ENCODE results near the gene POLN. TPM values are rescaled to one million over a fixed set of nuclear protein-coding genes. Genes with fewer than 3 reads are reported as not detected.
"Not testable (repeated sequence)": the region's sequence is repeated elsewhere in the genome, so short reads cannot be mapped to it uniquely, and the experiment has no call there.

Gene POLN
- polyA plus RNA-seq, 2 donors, result 0.59 to 0.81 TPM

- not testable (repeated sequence) for H3K4me3 ChIP-seq (ENCODE audit: low read depth in 1 of 2, low read length in 2 of 2); H3K27me3 ChIP-seq (ENCODE audit: control insufficient read depth in 1 of 2, insufficient read depth in 2 of 2, low read length in 2 of 2); H3K9me3 ChIP-seq (ENCODE audit: control insufficient read depth in 2 of 2, insufficient read depth in 1 of 2, low read depth in 1 of 2, low read length in 1 of 2); H3K27ac ChIP-seq (ENCODE audit: low read depth in 2 of 2, low read length in 1 of 2); H3K4me1 ChIP-seq (ENCODE audit: control insufficient read depth in 2 of 2, insufficient read depth in 2 of 2, low read length in 1 of 2); H3K36me3 ChIP-seq (ENCODE audit: control insufficient read depth in 2 of 2, insufficient read depth in 2 of 2, low read length in 1 of 2)
- WGBS, 2 donors, result 64 to 67% methylated on average over 4 of the region's 4 CpGs
Observed at GRCh38 chr4:2221378-2221777, 20.5 kb downstream of the POLN start.

DNA sequence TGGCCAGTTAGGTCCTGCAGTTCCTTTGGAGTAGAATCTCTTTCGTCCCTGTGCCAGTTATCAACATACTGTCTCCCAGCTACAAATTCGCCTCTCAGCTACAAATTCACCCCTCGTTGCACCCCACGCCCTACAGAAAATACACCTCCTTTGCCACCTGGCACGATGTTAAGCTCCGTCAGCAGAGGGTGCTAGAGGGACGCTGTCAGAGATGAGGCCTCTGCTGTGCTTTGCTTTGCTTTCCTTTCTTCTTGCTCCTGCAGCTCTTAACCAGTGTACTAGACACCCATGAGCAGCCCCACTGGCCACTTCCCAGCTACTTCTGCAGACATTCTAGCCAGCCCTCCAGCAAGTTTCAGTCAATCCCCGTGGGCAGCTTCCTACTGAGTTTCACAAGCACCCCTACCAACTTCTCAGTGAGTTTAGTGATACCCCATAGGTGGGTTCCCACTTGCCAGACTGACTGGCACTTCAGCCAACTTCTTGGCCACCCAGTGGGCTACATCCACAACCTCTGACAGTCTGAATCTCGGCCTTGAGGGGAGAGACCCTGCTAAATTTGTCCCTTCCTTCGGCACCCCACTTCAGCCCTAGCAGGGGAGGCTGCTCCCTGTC lies 21.8 kb downstream of the POLN start:
- Histone ChIP-seq H3K27ac (ENCODE audit: low read depth in 2 of 2, low read length in 1 of 2) (no peak overlapping the region), H3K27me3 (ENCODE audit: control insufficient read depth in 1 of 2, insufficient read depth in 2 of 2, low read length in 2 of 2) (no peaks in the 10 kb centered on the region), H3K4me1 (ENCODE audit: control insufficient read depth in 2 of 2, insufficient read depth in 2 of 2, low read length in 1 of 2) (no peaks in the 10 kb centered on the region), H3K36me3 (ENCODE audit: control insufficient read depth in 2 of 2, insufficient read depth in 2 of 2, low read length in 1 of 2) (peaks cover 0 to 4% of the 10 kb centered on the region in 2 donors), H3K9me3 (ENCODE audit: control insufficient read depth in 2 of 2, insufficient read depth in 1 of 2, low read depth in 1 of 2, low read length in 1 of 2) (no peaks in the 10 kb centered on the region), H3K4me3 (ENCODE audit: low read depth in 1 of 2, low read length in 2 of 2) (no peak overlapping the region)
- 10 to 13% methylated on average over 10 of the region's 10 CpGs for WGBS, 2 donors

DNA sequence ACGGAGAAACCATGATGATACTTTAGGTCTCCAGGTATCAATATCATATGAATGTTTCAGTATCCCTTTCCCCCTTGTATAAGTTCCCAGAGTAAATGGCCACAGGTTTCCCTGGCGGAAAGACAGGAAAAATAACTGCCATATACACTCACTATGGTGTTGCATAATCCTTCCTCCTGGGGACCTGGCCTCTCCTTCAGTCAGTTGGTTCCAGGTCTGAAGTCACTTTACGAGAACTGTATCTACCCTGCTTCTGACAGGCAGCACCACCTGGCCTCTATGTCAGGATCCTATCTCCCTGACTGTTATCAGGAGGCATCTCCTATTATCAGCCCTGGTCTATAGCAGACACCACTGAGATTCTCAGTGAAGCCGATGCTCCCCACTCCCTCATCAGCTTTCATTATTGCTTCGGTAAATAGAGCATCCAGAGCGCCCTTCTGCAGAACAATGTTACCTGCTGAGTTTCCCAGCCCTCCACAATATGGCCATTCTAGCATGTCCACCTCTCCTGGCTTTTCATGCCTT lies 22.6 kb downstream of the POLN start:
- Histone ChIP-seq H3K4me1 (ENCODE audit: control insufficient read depth in 2 of 2, insufficient read depth in 2 of 2, low read length in 1 of 2) (no peaks in the 10 kb centered on the region), H3K27me3 (ENCODE audit: control insufficient read depth in 1 of 2, insufficient read depth in 2 of 2, low read length in 2 of 2) (no peaks in the 10 kb centered on the region), H3K4me3 (ENCODE audit: low read depth in 1 of 2, low read length in 2 of 2) (no peak overlapping the region), H3K27ac (ENCODE audit: low read depth in 2 of 2, low read length in 1 of 2) (no peak overlapping the region), H3K36me3 (ENCODE audit: control insufficient read depth in 2 of 2, insufficient read depth in 2 of 2, low read length in 1 of 2) (peaks cover 0 to 4% of the 10 kb centered on the region in 2 donors), H3K9me3 (ENCODE audit: control insufficient read depth in 2 of 2, insufficient read depth in 1 of 2, low read depth in 1 of 2, low read length in 1 of 2) (no peaks in the 10 kb centered on the region)
- WGBS, 2 donors, result 91% methylated on average over 6 of the region's 6 CpGs

GRCh38 chr4:2218436-2218835 lies 23.5 kb downstream of the POLN start:
- Histone ChIP-seq H3K36me3 (ENCODE audit: control insufficient read depth in 2 of 2, insufficient read depth in 2 of 2, low read length in 1 of 2) (peaks cover 0 to 4% of the 10 kb centered on the region in 2 donors), H3K27ac (ENCODE audit: low read depth in 2 of 2, low read length in 1 of 2) (no peak overlapping the region), H3K4me1 (ENCODE audit: control insufficient read depth in 2 of 2, insufficient read depth in 2 of 2, low read length in 1 of 2) (no peaks in the 10 kb centered on the region), H3K4me3 (ENCODE audit: low read depth in 1 of 2, low read length in 2 of 2) (no peak overlapping the region), H3K9me3 (ENCODE audit: control insufficient read depth in 2 of 2, insufficient read depth in 1 of 2, low read depth in 1 of 2, low read length in 1 of 2) (no peaks in the 10 kb centered on the region), H3K27me3 (ENCODE audit: control insufficient read depth in 1 of 2, insufficient read depth in 2 of 2, low read length in 2 of 2) (no peaks in the 10 kb centered on the region)
- 84 to 86% methylated on average over 1 of the region's 1 CpG for WGBS, 2 donors

GRCh38 chr4:2217726-2218125 lies 24.2 kb downstream of the POLN start:
- WGBS, 2 donors, result 46 to 55% methylated on average over 3 of the region's 3 CpGs
- Histone ChIP-seq H3K4me1 (ENCODE audit: control insufficient read depth in 2 of 2, insufficient read depth in 2 of 2, low read length in 1 of 2) (no peaks in the 10 kb centered on the region), H3K36me3 (ENCODE audit: control insufficient read depth in 2 of 2, insufficient read depth in 2 of 2, low read length in 1 of 2) (no peaks in the 10 kb centered on the region), H3K4me3 (ENCODE audit: low read depth in 1 of 2, low read length in 2 of 2) (no peak overlapping the region), H3K27ac (ENCODE audit: low read depth in 2 of 2, low read length in 1 of 2) (no peak overlapping the region), H3K9me3 (ENCODE audit: control insufficient read depth in 2 of 2, insufficient read depth in 1 of 2, low read depth in 1 of 2, low read length in 1 of 2) (no peaks in the 10 kb centered on the region), H3K27me3 (ENCODE audit: control insufficient read depth in 1 of 2, insufficient read depth in 2 of 2, low read length in 2 of 2) (no peaks in the 10 kb centered on the region)

DNA sequence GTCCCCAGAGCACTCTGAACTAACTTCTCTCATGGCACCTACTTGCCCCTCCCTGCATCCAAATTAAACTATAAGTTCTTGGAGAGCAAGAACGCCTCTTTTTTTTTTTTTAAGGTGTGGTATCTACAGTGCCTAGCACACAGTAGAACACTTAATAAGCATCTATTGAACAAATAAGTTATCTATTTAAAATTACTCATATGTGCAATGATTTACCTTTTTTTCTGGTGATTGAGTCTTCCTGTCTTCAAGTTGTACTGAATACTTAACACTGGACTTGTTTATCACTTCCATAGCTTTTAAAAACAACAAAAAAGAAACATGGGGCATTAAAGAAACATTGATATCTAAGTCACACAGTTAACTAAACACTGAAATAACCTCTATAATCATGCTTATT lies 29.1 kb downstream of the POLN start:
- H3K4me1 ChIP-seq (ENCODE audit: control insufficient read depth in 2 of 2, insufficient read depth in 2 of 2, low read length in 1 of 2), result no peaks in the 10 kb centered on the region
- no peaks in the 10 kb centered on the region for H3K27me3 ChIP-seq (ENCODE audit: control insufficient read depth in 1 of 2, insufficient read depth in 2 of 2, low read length in 2 of 2)
- no peak overlapping the region for H3K4me3 ChIP-seq (ENCODE audit: low read depth in 1 of 2, low read length in 2 of 2)
- H3K27ac ChIP-seq (ENCODE audit: low read depth in 2 of 2, low read length in 1 of 2), result no peak overlapping the region
- H3K36me3 ChIP-seq (ENCODE audit: control insufficient read depth in 2 of 2, insufficient read depth in 2 of 2, low read length in 1 of 2), result no peaks in the 10 kb centered on the region
- WGBS, 2 donors, result 63 to 74% methylated on average over 1 of the region's 1 CpG
- no peaks in the 10 kb centered on the region for H3K9me3 ChIP-seq (ENCODE audit: control insufficient read depth in 2 of 2, insufficient read depth in 1 of 2, low read depth in 1 of 2, low read length in 1 of 2)

- H3K36me3 ChIP-seq (ENCODE audit: control insufficient read depth in 2 of 2, insufficient read depth in 2 of 2, low read length in 1 of 2); H3K4me3 ChIP-seq (ENCODE audit: low read depth in 1 of 2, low read length in 2 of 2); H3K27ac ChIP-seq (ENCODE audit: low read depth in 2 of 2, low read length in 1 of 2); H3K9me3 ChIP-seq (ENCODE audit: control insufficient read depth in 2 of 2, insufficient read depth in 1 of 2, low read depth in 1 of 2, low read length in 1 of 2); H3K4me1 ChIP-seq (ENCODE audit: control insufficient read depth in 2 of 2, insufficient read depth in 2 of 2, low read length in 1 of 2); H3K27me3 ChIP-seq (ENCODE audit: control insufficient read depth in 1 of 2, insufficient read depth in 2 of 2, low read length in 2 of 2): not testable (repeated sequence)
- WGBS, 2 donors, result 87 to 94% methylated on average over 1 of the region's 1 CpG
Observed at GRCh38 chr4:2202789-2203188, 39.1 kb downstream of the POLN start.

- H3K36me3 ChIP-seq (ENCODE audit: control insufficient read depth in 2 of 2, insufficient read depth in 2 of 2, low read length in 1 of 2), result no peaks in the 10 kb centered on the region
- H3K27me3 ChIP-seq (ENCODE audit: control insufficient read depth in 1 of 2, insufficient read depth in 2 of 2, low read length in 2 of 2), result no peaks in the 10 kb centered on the region
- H3K27ac ChIP-seq (ENCODE audit: low read depth in 2 of 2, low read length in 1 of 2), result no peak overlapping the region
- WGBS, 2 donors, result 79 to 85% methylated on average over 4 of the region's 4 CpGs
- no peaks in the 10 kb centered on the region for H3K9me3 ChIP-seq (ENCODE audit: control insufficient read depth in 2 of 2, insufficient read depth in 1 of 2, low read depth in 1 of 2, low read length in 1 of 2)
- no peak overlapping the region for H3K4me3 ChIP-seq (ENCODE audit: low read depth in 1 of 2, low read length in 2 of 2)
- no peaks in the 10 kb centered on the region for H3K4me1 ChIP-seq (ENCODE audit: control insufficient read depth in 2 of 2, insufficient read depth in 2 of 2, low read length in 1 of 2)
Observed at GRCh38 chr4:2194496-2194895, 47.4 kb downstream of the POLN start.

DNA sequence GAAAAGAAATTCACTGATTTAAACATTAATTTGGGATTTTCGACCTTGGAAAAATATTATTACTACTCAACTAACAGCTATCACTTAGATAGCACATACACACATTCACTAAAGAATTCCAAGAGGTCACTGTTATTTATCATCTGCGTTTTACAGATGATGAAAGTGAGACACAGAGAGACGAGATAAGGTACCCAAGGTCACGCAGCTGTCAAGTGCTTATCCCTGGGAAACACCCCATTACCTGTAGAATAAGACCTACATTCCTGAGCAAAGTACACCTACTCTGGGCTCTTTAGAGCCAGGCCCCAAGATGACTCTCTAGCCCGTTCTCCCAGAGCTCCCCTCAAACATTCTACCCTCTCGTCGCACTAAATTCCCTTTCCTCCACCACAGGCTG lies 48.6 kb downstream of the POLN start:
- Histone ChIP-seq H3K27me3 (ENCODE audit: control insufficient read depth in 1 of 2, insufficient read depth in 2 of 2, low read length in 2 of 2) (no peaks in the 10 kb centered on the region), H3K9me3 (ENCODE audit: control insufficient read depth in 2 of 2, insufficient read depth in 1 of 2, low read depth in 1 of 2, low read length in 1 of 2) (no peaks in the 10 kb centered on the region), H3K27ac (ENCODE audit: low read depth in 2 of 2, low read length in 1 of 2) (no peak overlapping the region), H3K4me1 (ENCODE audit: control insufficient read depth in 2 of 2, insufficient read depth in 2 of 2, low read length in 1 of 2) (no peaks in the 10 kb centered on the region), H3K36me3 (ENCODE audit: control insufficient read depth in 2 of 2, insufficient read depth in 2 of 2, low read length in 1 of 2) (no peaks in the 10 kb centered on the region), H3K4me3 (ENCODE audit: low read depth in 1 of 2, low read length in 2 of 2) (no peak overlapping the region)
- WGBS, 2 donors, result 76 to 83% methylated on average over 7 of the region's 7 CpGs

DNA sequence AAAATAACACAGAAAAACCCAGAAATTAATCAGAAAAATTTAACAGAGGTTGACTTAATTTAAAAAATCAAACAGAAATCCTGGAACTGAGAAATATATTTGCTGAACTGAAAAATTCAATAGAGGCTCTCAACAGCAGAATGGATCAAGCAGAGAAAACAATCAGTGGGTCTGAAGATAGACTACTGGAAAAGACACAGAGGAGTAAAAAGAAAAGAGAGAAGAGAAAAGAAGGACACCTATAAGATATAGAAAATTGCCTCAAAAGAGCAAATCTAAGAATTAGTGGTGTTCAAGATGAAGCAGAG lies 55.1 kb downstream of the POLN start:
- Histone ChIP-seq H3K27me3 (ENCODE audit: control insufficient read depth in 1 of 2, insufficient read depth in 2 of 2, low read length in 2 of 2) (no peaks in the 10 kb centered on the region), H3K9me3 (ENCODE audit: control insufficient read depth in 2 of 2, insufficient read depth in 1 of 2, low read depth in 1 of 2, low read length in 1 of 2) (no peaks in the 10 kb centered on the region), H3K36me3 (ENCODE audit: control insufficient read depth in 2 of 2, insufficient read depth in 2 of 2, low read length in 1 of 2) (no peaks in the 10 kb centered on the region), H3K27ac (ENCODE audit: low read depth in 2 of 2, low read length in 1 of 2) (no peak overlapping the region), H3K4me3 (ENCODE audit: low read depth in 1 of 2, low read length in 2 of 2) (no peak overlapping the region), H3K4me1 (ENCODE audit: control insufficient read depth in 2 of 2, insufficient read depth in 2 of 2, low read length in 1 of 2) (no peaks in the 10 kb centered on the region)

Measured in esophagus (tissue), 2 donors.